Activated CD4-positive, alpha-beta T cell treated with anti-CD3 and anti-CD28 coated beads, Interleukin-2, Interleukin-4, amounts not matched to agents 100 ng/mL and 50 ng/mL, durations not matched to agents 16 hours and 8 hours (primary cell): ENCODE measurements around the gene GPATCH2L.

Source experiments
- DNase-seq: peaks from one replicate; pipeline ENCODE4 v3.0.0-alpha.2; 2020; ENCODE audit warnings: low spot score

GPATCH2L gene

DNA sequence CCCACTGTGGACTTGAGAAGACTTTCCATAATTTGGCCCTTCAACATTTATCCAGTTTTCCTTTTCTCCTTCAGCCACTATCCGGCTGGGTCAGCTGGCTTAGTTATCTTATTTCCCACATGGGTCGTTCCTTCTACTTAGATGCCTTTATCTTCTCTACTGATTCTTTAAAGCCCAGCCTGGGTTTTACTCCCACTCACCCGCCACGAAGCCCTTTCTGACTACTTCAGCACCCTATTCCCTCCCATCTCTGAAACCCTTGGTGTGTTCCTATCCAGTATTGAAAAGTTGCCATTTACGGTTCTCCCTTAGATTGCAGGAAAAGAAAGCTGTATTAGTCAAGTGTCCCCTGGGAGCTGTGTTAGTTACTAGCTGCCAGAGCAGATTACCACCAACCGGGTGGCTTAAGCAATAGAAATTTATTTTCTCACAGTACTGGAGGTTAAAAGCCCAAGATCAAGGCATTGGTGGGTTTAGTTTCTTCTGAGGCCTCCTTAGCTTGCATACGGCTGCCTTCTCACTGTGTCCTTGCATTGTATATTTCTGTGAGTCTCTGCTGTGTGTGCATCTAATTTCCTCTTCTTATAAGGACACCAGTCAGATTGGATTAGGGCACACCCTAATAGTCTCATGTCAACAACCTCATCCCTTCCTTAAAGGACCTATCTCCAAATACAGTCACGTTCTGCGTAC, 105.5 kb downstream of the GPATCH2L start:
- DNase-seq: no peak

DNA sequence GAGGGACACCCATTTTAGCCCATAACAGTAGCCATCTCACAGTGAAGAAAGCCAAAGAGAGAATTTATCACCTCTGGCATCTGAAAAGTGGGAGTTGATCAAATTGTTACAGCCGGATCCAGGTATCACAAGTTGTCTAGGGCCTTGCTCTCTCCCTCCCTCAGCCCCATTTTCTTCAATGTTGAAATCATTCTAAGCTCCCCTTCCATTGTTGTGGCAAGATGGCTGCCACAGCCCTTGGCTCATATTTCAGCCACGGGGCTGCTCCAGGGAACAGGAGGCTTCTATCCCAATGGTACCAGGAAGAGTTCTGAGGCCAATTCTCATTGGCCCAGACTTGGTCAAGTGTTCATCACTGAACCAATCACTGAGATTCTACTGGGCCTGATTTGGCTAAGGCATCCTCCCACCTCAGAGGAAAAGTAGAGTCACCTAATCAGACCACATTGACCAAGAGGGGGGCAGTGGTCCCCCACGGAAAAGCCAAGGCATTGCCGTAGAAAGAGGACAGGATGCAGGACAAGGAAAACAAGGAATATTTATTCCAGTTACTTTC, 106.2 kb downstream of the GPATCH2L start:
- DNase-seq: no peak

DNA sequence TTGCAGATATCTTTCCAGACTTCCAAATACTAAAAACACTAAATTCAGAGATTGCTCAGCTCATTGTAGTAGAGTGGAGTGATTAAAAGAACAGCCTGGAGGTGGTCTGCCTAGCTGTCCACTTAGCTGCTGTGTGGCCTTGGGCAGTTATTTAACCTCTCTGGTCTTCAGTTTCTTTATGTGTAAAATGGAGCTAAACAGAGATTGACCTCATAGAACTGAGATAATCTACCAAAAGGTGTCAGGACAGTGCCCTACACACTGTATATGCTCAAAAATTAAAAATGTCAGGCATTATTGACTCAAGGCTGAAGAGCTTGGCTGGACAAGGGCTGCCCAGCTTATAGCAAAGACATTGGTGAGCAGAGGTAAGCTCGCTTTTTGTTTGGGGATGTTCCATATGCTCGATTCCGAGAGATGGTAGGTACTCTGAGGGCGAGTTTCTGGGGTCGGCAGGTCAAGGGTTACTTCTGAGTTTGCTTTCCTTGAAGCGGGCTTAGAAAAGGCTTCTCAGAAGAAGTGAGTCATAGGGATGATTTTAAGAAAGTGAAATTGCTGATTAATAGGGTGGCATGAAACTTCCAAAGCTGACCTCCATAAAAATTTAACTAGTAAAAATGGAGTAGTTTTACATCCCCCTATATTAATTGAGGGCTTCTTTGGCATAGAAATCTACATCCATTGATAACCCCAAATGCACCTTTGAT, 107.5 kb downstream of the GPATCH2L start:
- DNase-seq: no peak

DNA sequence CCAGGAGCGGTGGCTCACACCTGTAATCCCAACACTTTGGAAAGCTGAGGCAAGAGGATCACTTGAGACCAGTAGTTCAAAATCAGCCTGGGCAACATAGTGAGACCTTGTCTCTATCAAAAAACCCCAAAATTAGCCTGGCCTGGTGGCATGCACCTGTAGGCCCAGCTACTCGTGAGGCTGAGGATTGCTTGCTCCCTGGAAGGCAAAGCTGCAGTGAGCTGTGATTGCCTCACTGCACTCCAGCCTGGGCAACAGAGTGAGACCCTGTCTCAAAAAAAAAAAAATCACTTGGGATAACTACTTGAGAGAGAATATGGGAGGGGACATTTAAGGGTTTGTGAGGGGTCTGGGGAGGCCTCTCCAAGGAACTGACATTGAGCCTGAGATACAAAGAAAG, 109.0 kb downstream of the GPATCH2L start:
- no peak for DNase-seq

DNA sequence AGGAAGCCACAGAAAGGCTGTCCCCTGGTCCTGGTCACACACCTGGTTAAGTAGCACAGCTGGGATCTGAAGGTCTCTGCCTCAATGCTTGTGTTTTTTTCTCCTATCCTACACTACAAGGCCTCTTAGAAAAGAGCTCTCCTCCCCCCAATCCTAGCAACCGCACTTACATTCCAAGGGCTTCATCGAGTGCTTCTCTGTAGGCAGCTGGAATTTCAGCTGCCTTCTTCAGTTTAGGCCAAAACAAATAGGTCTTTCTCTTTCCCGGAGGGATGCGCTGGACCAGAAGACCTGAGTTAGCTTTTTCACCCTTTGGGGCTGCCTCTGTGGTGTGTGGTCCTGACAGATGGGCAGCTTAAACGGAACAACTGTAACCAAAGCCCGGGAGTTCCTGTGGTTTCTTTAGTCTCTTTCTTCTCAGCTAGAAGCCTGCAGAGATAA, 109.7 kb downstream of the GPATCH2L start:
- no peak for DNase-seq

DNA sequence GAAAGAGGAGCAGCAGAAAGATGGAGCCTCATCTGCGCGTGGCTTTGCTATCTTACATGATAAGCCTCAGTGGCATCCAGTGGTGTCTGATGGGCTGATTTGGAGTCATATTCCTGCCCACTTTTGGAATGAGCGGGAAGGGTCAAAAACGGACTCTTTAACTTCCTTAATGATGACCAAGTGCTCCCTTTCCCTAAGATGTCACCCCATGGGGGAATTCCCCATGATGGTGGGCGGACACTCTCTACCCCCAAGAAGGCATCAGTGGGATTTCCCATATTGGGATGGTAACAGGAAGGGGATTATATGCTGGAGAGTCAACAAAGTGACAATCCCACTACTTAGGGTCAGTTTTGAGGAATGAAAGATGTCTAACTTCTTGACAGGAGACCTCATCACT, 110.9 kb downstream of the GPATCH2L start:
- DNase-seq: no peak
